GM12873 (cell line): ENCODE results near the gene WSCD2.

Source experiments
- CTCF ChIP-seq: IDR thresholded peaks from 2 replicates; pipeline ENCODE4 v1.5.1; 2012; ENCODE audit warnings: low read depth, mild to moderate bottlenecking, moderate library complexity, low read length, control low read depth; ENCODE audit not compliant: insufficient read depth; ENCODE audit errors: missing control alignments

The WSCD2 gene

DNA sequence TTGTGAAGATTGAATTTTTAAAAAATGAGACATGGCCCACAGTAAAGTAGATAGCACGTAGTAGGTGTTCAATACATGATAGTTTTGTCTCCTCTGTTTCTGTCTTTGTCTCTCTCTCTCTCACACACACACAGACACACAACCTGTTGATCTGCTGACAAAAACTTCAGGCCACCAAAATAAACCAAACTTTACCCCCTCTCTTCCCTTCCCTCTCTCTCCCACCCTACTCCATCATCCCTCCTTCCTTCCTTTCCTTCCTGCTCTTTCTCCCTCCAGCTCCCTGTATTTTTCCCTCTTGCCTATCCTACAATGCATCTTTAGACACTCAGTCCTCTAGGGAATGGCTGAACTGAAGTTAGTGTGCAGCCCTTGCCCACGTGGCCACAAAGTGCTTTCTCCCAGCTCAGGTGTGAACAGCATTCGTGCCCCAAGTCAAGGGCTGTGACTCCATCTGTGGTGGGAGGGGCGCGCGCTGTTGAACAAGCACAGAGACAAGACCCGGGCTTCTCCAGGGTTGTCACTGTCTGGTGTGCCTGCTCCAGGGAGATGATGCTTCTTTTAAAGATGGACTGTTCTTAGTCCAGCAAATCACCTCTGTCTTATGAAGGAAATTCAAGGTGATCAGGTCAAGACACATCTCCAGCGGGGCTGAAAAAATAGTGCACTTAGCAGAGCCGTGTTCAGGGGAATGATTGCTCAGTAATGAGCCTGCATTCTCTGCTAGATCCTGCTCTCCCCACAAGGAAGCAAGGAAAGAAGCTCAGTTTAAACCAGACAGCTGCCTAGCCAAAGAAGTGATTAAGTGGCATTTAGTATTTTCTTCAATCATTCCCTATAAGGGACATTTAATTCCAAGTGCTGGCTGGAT, 75.3 kb downstream of the WSCD2 start:
- no peak for TF ChIP-seq CTCF

DNA sequence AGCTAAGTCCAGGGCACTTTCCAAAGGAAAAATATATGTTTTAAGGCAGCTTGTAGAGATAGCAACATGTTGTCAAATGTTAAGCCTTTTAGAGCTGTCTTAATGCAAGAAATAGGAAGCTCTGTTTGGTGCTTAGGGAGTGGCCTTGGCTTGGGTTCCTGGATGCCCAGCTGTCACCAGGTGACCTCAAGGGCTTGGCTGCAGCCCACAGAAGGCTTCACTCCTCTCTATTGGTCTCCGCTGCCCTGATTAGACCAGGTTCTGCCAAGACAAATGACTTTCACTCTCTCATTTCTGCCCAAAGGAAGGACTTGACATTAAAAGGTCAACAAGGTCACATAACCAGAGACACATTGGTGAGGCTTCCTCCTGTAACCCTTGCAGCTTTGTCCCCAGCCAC, 76.8 kb downstream of the WSCD2 start:
- TF ChIP-seq CTCF: no peak

DNA sequence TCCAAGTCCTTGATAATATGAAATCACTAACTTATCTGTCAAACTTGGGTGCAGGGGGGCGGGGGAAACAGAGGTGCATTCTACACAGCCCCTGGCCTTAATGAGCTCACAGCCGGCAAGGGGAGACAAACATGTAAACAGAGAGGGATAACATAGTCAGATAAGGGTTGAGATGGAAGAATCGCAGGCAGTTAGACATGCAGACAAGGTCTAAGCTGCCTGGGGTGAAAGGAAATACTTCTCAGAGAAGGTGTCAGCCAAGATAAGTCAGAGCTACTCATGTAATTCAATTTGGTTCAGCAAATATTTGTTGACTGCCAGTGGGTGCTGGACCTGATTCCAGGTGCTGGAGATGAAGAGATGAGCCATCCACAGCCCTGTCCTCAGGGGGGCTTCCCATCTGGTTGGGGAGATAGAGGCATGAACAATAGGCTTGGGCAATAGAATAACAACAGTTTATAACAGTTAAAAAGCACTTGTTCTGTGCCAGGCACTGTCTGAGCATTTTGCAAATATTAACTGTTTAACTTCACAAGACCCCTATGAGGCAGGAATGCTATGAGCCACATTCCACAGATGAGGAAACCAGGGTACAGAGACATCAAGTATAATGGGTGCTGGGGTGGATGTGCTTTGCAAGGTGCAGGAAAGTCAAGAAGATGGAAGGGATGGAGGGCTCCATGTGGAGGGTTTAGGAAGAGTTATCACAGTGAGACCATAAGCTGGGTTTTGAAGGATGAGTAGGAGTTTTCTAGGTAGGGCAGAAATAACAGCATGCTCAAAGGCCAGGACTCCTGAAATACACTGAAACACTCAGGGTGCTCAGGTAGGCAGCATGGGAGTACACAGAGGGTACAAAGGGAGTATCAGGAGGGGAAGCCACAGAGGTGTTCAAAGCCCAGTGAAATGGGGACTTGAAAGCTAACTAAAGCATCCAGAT, 79.0 kb downstream of the WSCD2 start:
- TF ChIP-seq CTCF: no peak

GRCh38 chr12:108210001-108210400, 80.9 kb downstream of the WSCD2 start:
- no peak for TF ChIP-seq CTCF

DNA sequence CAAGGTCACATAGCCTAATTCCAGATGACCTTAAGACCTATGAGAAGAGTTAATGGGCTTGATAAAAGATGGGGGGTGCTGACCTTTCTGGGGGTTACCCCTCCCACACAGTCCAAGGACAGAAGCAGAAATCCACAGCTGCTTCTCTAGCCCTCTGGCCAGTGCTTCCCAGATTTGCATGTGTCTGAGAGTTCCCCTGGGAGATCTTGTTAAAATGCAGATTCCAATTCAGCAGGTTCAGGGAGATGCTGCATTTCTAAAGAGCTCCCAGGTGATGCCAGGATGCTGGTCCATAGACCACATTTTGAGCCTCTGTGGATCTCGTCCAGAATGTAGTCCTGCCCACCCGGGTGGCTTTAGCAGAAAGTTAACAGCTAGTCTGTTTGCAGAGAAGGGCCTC, 82.1 kb downstream of the WSCD2 start:
- TF ChIP-seq CTCF: no peak

- TF ChIP-seq CTCF: no peak
These were observed 84.9 kb downstream of the WSCD2 start for GRCh38 chr12:108213871-108214445.

DNA sequence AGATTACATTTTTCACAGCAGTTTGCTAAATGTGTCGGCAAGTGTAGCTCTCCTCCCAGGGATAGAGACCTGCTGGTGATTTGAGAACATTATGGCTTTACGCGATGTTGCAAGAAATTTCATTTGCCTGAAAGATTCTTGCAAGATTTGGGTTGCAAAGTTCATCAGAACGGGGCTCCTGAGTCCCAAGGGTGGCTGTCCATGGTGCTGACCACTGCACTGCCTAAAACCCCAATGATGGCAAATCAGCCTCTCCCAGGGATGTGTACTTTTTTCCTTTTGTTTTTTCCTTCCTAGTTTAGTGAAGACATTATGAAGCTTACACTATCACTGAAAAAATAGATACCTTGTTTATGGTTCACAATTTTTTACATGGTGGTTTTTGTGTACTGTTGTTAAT, 85.4 kb downstream of the WSCD2 start:
- TF ChIP-seq CTCF: no peak
